Liver (tissue), 9 donors: Measurements from ENCODE around the gene ASPSCR1. TPM values are rescaled to one million over a fixed set of nuclear protein-coding genes. Genes with fewer than 3 reads are reported as not detected.

ENCODE experiments used
- DNase-seq: peaks from one replicate; pipeline ENCODE4 v3.0.0-alpha.2; 2017; ENCODE audit warnings: low spot score
- H3K27ac ChIP-seq, 2 donors: one replicate each; pipeline ENCODE4 v1.7.0; 2013; ENCODE audit warnings: inconsistent platforms in 2 of 2, low read length in 2 of 2, control low read depth in 1 of 2, low read depth in 1 of 2, mild to moderate bottlenecking in 1 of 2
- H3K27me3 ChIP-seq, 4 donors: one replicate each; pipeline versions ENCODE4 v1.6.1 to v1.7.0; 2013; ENCODE audit warnings: low read length in 3 of 4, inconsistent platforms in 1 of 4, mild to moderate bottlenecking in 1 of 4, moderate library complexity in 1 of 4; ENCODE audit not compliant: control insufficient read depth in 4 of 4, insufficient read depth in 4 of 4
- H3K36me3 ChIP-seq, 4 donors: one replicate each; pipeline versions ENCODE4 v1.6.1 to v1.7.0; 2013; ENCODE audit warnings: low read length in 3 of 4, mild to moderate bottlenecking in 3 of 4, low read depth in 1 of 4, moderate library complexity in 1 of 4; ENCODE audit not compliant: control insufficient read depth in 4 of 4, insufficient read depth in 3 of 4
- H3K4me1 ChIP-seq, 4 donors: one replicate each; pipeline versions ENCODE4 v1.6.1 to v1.7.0; 2013; ENCODE audit warnings: low read length in 3 of 4, mild to moderate bottlenecking in 3 of 4, moderate library complexity in 1 of 4; ENCODE audit not compliant: control insufficient read depth in 4 of 4, insufficient read depth in 4 of 4
- H3K4me3 ChIP-seq, 3 donors: one replicate each; pipeline versions ENCODE4 v1.6.1 to v1.7.0; 2013; ENCODE audit warnings: low read length in 3 of 3, control low read depth in 1 of 3, low read depth in 1 of 3, mild to moderate bottlenecking in 1 of 3
- H3K9ac ChIP-seq, 2 donors: one replicate each; pipeline ENCODE4 v1.7.0; 2013; ENCODE audit warnings: low read length in 2 of 2, mild to moderate bottlenecking in 2 of 2, moderate library complexity in 2 of 2, control low read depth in 1 of 2, low read depth in 1 of 2
- H3K9me3 ChIP-seq, 4 donors: one replicate each; pipeline versions ENCODE4 v1.6.1 to v1.7.0; 2013; ENCODE audit warnings: low read length in 3 of 4; ENCODE audit not compliant: control insufficient read depth in 4 of 4
- ATF3 ChIP-seq: IDR thresholded peaks from 2 replicates; pipeline ENCODE4 v1.6.1; 2016; ENCODE audit warnings: antibody characterized with exemption
- CTCF ChIP-seq: fragments of 150-350 bp; IDR thresholded peaks from 2 replicates; pipeline ENCODE4 v1.5.1; 2017; ENCODE audit warnings: improper control_type of control experiment, low read depth, low read length; ENCODE audit not compliant: missing input control
- EGR1 ChIP-seq, 2 donors: IDR thresholded peaks; 2 replicates each; pipeline ENCODE4 v1.6.1; 2016 to 2018; ENCODE audit warnings: antibody characterized with exemption in 2 of 2, low read depth in 2 of 2
- FOXA1 ChIP-seq: IDR thresholded peaks from 2 replicates; pipeline ENCODE4 v1.6.1; 2016; ENCODE audit warnings: antibody characterized with exemption
- FOXA2 ChIP-seq: IDR thresholded peaks from 2 replicates; pipeline ENCODE4 v1.6.1; 2016; ENCODE audit warnings: antibody characterized with exemption
- GABPA ChIP-seq, 2 donors: IDR thresholded peaks in 1 of 2; conservative IDR thresholded peaks in 1 of 2; 2 replicates each; pipeline ENCODE4 v1.6.1; 2016; ENCODE audit warnings: antibody characterized with exemption in 2 of 2, mild to moderate bottlenecking in 1 of 2, moderate library complexity in 1 of 2
- HNF4A ChIP-seq, 2 donors: conservative IDR thresholded peaks; 2 replicates each; pipeline ENCODE4 v1.6.1; 2016; ENCODE audit warnings: antibody characterized with exemption in 2 of 2, mild to moderate bottlenecking in 2 of 2
- HNF4G ChIP-seq: IDR thresholded peaks from 2 replicates; pipeline ENCODE4 v1.6.1; 2016; ENCODE audit warnings: antibody characterized with exemption
- JUND ChIP-seq, 2 donors: IDR thresholded peaks; 2 replicates each; pipeline ENCODE4 v1.6.1; 2016; ENCODE audit warnings: antibody characterized with exemption in 2 of 2
- MAX ChIP-seq: IDR thresholded peaks from 2 replicates; pipeline ENCODE4 v1.6.1; 2016; ENCODE audit warnings: antibody characterized with exemption
- NR2F2 ChIP-seq: IDR thresholded peaks from 2 replicates; pipeline ENCODE4 v1.6.1; 2016; ENCODE audit warnings: antibody characterized with exemption
- RAD21 ChIP-seq, 2 donors: IDR thresholded peaks; 2 replicates each; pipeline ENCODE4 v1.6.1; 2016; ENCODE audit warnings: antibody characterized with exemption in 2 of 2, mild to moderate bottlenecking in 2 of 2
- REST ChIP-seq: IDR thresholded peaks from 2 replicates; pipeline ENCODE4 v1.6.1; 2016; ENCODE audit warnings: antibody characterized with exemption, mild to moderate bottlenecking
- RXRA ChIP-seq, 2 donors: IDR thresholded peaks; 2 replicates each; pipeline ENCODE4 v1.6.1; 2017 to 2018; ENCODE audit warnings: antibody characterized with exemption in 2 of 2, mild to moderate bottlenecking in 1 of 2
- SP1 ChIP-seq: IDR thresholded peaks from 2 replicates; pipeline ENCODE4 v1.6.1; 2018; ENCODE audit warnings: antibody characterized with exemption, mild to moderate bottlenecking
- TAF1 ChIP-seq: conservative IDR thresholded peaks from 2 replicates; pipeline ENCODE4 v1.6.1; 2016; ENCODE audit warnings: antibody characterized with exemption, mild to moderate bottlenecking
- YY1 ChIP-seq: IDR thresholded peaks from 2 replicates; pipeline ENCODE4 v1.6.1; 2016; ENCODE audit warnings: antibody characterized with exemption, mild to moderate bottlenecking
- ZBTB33 ChIP-seq: IDR thresholded peaks from 2 replicates; pipeline ENCODE4 v1.6.1; 2016; ENCODE audit warnings: antibody characterized with exemption
- WGBS: extraction: QIAGEN DNeasy Blood & Tissue Kit; methylation state at CpG from one replicate; pipeline ENCODE4 v1.1.7; 2013; 5-methylcytosine and 5-hydroxymethylcytosine counted together
- polyA plus RNA-seq, 2 donors: library from polyadenylated mRNA; stranded (reverse) in 1 of 2; unstranded in 1 of 2; fragments of 200-250 nt in 1 of 2; fragments of >200 nt in 1 of 2; fragmentation: Nextera tagmentation in 1 of 2; extraction: Ambion mirVana in 1 of 2; gene quantifications; one replicate each; pipeline versions ENCODE4 v1.2.1 to v1.2.3, GENCODE V29; 2013 to 2015
- total RNA-seq, 2 donors: library from RNA; depleted of rRNA; stranded (reverse); fragments of >200 nt; gene quantifications; one replicate each; pipeline ENCODE4 v1.2.3, GENCODE V29; 2014
- donor health status: healthy.
- donor health status: healthy.
- donor health status: healthy.
- donor health status: healthy.
- donor health status: healthy.

ASPSCR1 gene
- total and polyA plus RNA-seq, 4 donors, result 17.8 to 26.2 (median 20.4) TPM

GRCh38 chr17:82054351-82055022 is 77.1 kb downstream of the ASPSCR1 start:
- peaks cover 4 to 45% (median 19%) of the 10 kb centered on the region in 4 donors for H3K36me3 ChIP-seq
- no peaks in the 10 kb centered on the region for H3K27me3 ChIP-seq
- WGBS, result 94% methylated on average over 38 of the region's 38 CpGs
- DNase-seq, result no peak
- TF ChIP-seq ZBTB33 (no peak), SP1 (no peak), EGR1 (IDR thresholded peaks at IDR 0.05; ENCODE audit: low read depth in 2 of 2) (no peak), YY1 (no peak), ATF3 (no peak), FOXA1 (no peak), REST (no peak), JUND (IDR thresholded peaks at IDR 0.05) (no peak), MAX (no peak), RAD21 (IDR thresholded peaks at IDR 0.05) (no peak), HNF4G (no peak), FOXA2 (no peak), RXRA (IDR thresholded peaks at IDR 0.05) (no peak), GABPA (IDR thresholded peaks at IDR 0.05 in 1 of 2, conservative IDR thresholded peaks at IDR 0.05 in 1 of 2) (no peak), HNF4A (conservative IDR thresholded peaks at IDR 0.05) (no peak), CTCF (no peak), NR2F2 (no peak), TAF1 (no peak)
- no peak overlapping the region for H3K9ac ChIP-seq
- no peak overlapping the region for H3K4me3 ChIP-seq
- H3K27ac ChIP-seq, result no peak overlapping the region
- peaks cover 17 to 39% (median 30%) of the 10 kb centered on the region in 4 donors for H3K4me1 ChIP-seq
- H3K9me3 ChIP-seq, result no peaks in the 10 kb centered on the region
